ENCODE data around the gene SMAD6.

Gene SMAD6

GRCh38 chr15:66784174-66784573 is 82.1 kb downstream of the SMAD6 start:
- Histone ChIP-seq H3K27me3 (ENCODE audit: insufficient read depth, low read depth, severe bottlenecking) (no peaks in the 10 kb centered on the region), H3K27ac (no peak overlapping the region), H3K36me3 (peaks cover 3% of the 10 kb centered on the region), H3K4me3 (ENCODE audit: low read depth, low read length) (no peak overlapping the region), H3K9me3 (ENCODE audit: severe bottlenecking) (no peaks in the 10 kb centered on the region)
- no peak for DNase-seq
- no peak for TF ChIP-seq CTCF (IDR thresholded peaks at IDR 0.05; ENCODE audit: low read depth, low read length)

- H3K27ac ChIP-seq, result no peak overlapping the region
- no peak for TF ChIP-seq CTCF (IDR thresholded peaks at IDR 0.05; ENCODE audit: low read depth, low read length)
- H3K36me3 ChIP-seq, result peaks cover 3% of the 10 kb centered on the region
- no peaks in the 10 kb centered on the region for H3K9me3 ChIP-seq (ENCODE audit: severe bottlenecking)
- H3K27me3 ChIP-seq (ENCODE audit: insufficient read depth, low read depth, severe bottlenecking), result no peaks in the 10 kb centered on the region
- no peak overlapping the region for H3K4me3 ChIP-seq (ENCODE audit: low read depth, low read length)
- no peak for DNase-seq
Observed at GRCh38 chr15:66785637-66786036, 83.6 kb downstream of the SMAD6 start.

GRCh38 chr15:66786222-66786621 is 84.2 kb downstream of the SMAD6 start:
- Histone ChIP-seq H3K36me3 (peaks cover 3% of the 10 kb centered on the region), H3K9me3 (ENCODE audit: severe bottlenecking) (no peaks in the 10 kb centered on the region), H3K27me3 (ENCODE audit: insufficient read depth, low read depth, severe bottlenecking) (no peaks in the 10 kb centered on the region), H3K4me3 (ENCODE audit: low read depth, low read length) (no peak overlapping the region), H3K27ac (no peak overlapping the region)
- no peak for DNase-seq
- TF ChIP-seq CTCF (IDR thresholded peaks at IDR 0.05; ENCODE audit: low read depth, low read length), result no peak

GRCh38 chr15:66786708-66787488 is 84.9 kb downstream of the SMAD6 start:
- H3K36me3 ChIP-seq, result peaks cover 2% of the 10 kb centered on the region
- H3K27ac ChIP-seq, result no peak overlapping the region
- no peak for DNase-seq
- no peak overlapping the region for H3K4me3 ChIP-seq (ENCODE audit: low read depth, low read length)
- H3K27me3 ChIP-seq (ENCODE audit: insufficient read depth, low read depth, severe bottlenecking), result no peaks in the 10 kb centered on the region
- no peak for TF ChIP-seq CTCF (IDR thresholded peaks at IDR 0.05; ENCODE audit: low read depth, low read length)
- no peaks in the 10 kb centered on the region for H3K9me3 ChIP-seq (ENCODE audit: severe bottlenecking)

GRCh38 chr15:66787489-66787871 is 85.4 kb downstream of the SMAD6 start:
- H3K4me3 ChIP-seq (ENCODE audit: low read depth, low read length), result no peak overlapping the region
- no peak overlapping the region for H3K27ac ChIP-seq
- DNase-seq, result no peak
- no peaks in the 10 kb centered on the region; the same call in 1 of the 2 replicates for H3K36me3 ChIP-seq
- H3K9me3 ChIP-seq (ENCODE audit: severe bottlenecking), result no peaks in the 10 kb centered on the region
- no peak for TF ChIP-seq CTCF (IDR thresholded peaks at IDR 0.05; ENCODE audit: low read depth, low read length)
- no peaks in the 10 kb centered on the region for H3K27me3 ChIP-seq (ENCODE audit: insufficient read depth, low read depth, severe bottlenecking)

GRCh38 chr15:66788024-66788423 is 86.0 kb downstream of the SMAD6 start:
- TF ChIP-seq CTCF (IDR thresholded peaks at IDR 0.05; ENCODE audit: low read depth, low read length), result no peak
- H3K4me3 ChIP-seq (ENCODE audit: low read depth, low read length), result no peak overlapping the region
- H3K36me3 ChIP-seq, result no peaks in the 10 kb centered on the region; the same call in 1 of the 2 replicates
- DNase-seq, result no peak
- no peaks in the 10 kb centered on the region for H3K9me3 ChIP-seq (ENCODE audit: severe bottlenecking)
- H3K27me3 ChIP-seq (ENCODE audit: insufficient read depth, low read depth, severe bottlenecking), result no peaks in the 10 kb centered on the region
- no peak overlapping the region for H3K27ac ChIP-seq
